NCI-H2107 (cell line): ENCODE results near the gene MIF4GD.
"Not testable (repeated sequence)": the region's sequence is repeated elsewhere in the genome, so short reads cannot be mapped to it uniquely, and the experiment has no call there.

Experiments used
- DNase-seq: peaks from one replicate; lab custom pipeline; 2025; lab: John Stamatoyannopoulos, UW

MIF4GD gene

DNA sequence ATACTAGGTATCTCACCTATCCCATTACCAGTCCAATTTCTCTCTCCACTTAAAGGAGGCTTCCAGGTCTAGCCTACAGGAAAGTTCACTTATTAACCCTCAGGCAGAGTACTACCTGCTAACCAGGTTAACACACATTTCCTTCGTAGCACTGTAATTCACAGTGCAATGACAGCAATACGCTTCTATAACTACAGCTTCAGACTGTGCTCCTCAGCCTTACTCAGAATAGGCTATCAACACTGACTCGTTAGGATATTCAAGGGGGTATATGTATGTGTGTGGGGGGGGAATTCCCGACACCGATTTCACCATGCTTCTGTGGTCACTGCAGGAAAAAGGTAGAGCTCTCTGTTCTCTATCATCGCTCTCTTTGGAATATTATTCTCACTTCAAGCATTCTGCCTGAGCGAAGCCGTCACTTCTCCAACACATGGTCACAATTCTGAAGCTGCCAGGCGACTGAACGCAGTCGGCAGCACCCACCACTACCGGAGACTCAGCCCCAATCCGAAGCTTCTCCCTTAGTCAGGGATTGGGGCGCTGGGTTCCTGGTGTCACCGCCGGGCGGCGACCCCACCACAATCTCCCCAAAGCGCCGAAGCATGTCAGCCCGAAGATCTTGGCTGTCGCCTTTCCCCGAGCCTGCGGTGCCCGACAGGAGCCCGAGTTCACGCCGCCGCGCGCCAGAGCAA, 10.2 kb downstream of the MIF4GD start:
- DNase-seq, result no peak

DNA sequence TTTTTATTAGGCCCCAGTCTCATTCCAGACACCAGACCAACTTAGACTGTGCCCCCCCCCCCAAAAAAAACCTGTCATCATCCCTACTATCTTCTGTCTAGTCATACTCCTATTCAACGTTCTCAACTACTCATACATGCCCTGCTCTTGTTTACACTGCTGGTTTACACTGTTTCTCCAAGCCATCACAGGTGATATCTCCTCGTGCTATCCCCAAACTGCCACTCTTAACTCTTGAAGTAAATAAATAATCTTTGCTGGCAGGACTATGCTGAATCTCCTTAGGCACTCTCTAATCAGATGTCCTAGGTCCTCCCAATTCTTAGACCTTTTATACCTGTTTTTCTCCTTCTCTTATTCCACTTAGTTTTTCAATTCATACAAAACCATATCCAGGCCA, 13.8 kb downstream of the MIF4GD start:
- not testable (repeated sequence) for DNase-seq

DNA sequence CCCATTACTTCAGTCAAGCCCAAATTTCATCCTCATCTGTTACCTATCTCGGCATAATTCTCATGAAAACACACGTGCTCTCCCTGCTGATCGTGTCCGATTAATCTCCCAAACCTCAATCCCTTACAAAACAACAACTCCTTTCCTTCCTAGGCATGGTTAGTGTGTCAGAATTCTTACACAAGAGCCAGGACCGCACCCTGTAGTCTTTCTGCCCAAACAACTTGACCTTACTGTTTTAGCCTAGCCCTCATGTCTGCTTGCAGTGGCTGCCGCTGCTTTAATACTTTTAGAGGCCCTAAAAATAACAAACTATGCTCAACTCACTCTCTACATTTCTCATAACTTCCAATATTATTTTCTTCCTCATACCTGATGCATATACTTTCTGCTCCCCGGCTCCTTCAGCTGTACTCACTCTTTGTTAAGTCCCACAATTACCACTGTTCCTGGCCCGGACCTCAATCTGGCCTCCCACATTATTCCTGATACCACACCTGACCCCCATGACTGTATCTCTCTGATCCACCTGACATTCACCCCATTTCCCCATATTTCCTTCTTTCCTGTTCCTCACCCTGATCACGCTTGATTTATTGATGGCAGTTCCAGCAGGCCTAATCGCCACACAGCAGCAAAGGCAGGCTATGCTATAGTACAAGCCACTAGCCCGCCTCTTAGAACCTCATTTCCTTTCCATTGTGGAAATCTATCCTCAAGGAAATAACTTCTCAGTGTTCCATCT, 14.9 kb downstream of the MIF4GD start:
- DNase-seq, result not testable (repeated sequence)

DNA sequence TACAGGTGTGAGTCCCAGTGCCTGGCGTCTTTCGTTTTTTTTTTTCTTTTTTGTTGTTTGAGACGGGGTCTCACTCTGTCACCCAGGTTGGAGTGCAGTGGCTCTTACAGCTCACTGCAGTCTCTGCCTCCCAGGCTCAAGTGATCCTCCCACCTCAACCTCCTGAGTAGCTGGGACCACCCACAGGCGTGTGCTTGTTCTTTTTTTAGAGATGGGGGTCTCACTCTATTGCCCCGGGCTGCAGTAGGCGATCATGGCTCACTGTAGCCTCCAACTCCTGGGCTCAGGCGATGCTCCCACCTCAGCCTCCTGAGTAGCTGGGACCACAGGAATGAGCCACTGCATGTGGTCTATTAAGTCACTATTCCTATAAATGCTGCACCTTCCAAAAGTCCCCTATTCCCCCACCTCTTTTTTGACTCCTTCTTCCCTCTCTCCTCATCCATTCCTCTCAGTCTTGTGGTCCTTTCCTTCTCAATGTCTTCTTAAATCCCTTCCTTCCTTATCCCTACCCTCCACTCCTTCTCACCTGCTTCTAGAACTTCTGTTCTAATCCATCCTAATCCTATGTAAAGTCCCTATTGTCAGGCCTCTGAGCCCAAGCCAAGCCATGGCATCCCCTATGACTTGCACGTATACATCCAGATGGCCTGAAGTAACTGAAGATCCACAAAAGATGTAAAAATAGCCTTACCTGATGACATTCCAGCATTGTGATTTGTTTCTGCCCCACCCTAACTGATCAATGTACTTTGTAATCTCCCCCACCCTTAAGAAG, 18.8 kb downstream of the MIF4GD start:
- DNase-seq, result no peak

DNA sequence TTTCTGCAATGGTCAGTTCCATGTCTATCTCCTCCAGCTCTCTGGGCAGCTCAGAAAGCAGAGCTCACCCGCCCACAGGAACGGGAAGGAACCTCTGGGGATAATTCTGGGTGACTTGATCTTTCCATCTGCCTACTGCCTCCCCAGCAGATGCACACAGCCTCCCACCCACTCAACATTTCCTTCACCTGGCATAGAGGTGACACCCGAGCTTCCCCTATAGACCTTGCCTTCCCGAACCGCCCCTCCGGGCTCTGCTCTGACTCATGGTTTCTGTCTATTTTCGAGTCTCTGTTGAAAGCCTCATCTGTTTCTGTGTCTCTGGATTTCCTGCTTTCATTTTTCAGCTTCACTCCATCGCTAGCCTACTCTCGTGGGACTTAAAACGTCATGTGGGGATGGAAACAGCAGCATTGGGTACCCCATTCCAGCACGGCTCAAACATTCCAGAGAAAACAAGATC, 21.0 kb downstream of the MIF4GD start:
- DNase-seq, result no peak

DNA sequence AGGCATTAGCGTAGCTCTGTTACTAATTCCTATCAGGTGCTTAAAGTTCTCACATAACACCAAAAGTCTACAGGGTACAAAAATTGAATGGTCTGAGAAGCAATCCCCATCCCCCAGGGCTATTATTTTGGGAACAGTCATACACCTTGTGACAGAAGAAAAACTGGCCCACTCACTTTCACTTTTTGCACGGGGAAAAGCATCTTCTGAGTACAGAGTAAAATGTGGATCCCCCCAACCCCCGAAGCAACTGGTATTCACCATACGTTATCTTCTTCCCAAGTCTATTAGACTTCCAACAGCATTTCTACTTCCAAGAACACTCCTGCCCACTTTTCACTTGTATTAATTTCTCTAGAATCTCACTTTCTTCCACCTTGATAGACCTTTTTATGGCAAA, 21.5 kb downstream of the MIF4GD start:
- DNase-seq, result no peak

DNA sequence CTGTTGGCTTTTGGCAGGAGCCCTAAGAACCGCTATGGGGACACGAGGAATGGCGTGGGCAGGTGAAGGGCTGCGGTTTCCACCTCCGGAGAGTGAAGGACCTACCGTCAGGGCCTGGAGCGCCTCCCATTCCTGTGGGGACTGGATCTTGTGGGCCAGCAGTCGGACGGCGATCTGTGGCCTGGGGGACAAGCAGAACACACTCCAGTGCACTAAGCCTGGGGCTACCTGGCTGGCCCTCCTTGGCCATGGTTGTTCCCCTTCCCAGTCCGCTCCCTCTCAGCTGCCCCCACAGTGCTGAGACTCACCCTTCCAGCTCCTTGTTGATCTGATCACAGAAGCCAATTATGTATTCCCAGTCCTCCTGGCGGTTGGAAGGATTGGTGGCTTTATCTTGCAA, 24.6 kb downstream of the MIF4GD start:
- no peak for DNase-seq

DNA sequence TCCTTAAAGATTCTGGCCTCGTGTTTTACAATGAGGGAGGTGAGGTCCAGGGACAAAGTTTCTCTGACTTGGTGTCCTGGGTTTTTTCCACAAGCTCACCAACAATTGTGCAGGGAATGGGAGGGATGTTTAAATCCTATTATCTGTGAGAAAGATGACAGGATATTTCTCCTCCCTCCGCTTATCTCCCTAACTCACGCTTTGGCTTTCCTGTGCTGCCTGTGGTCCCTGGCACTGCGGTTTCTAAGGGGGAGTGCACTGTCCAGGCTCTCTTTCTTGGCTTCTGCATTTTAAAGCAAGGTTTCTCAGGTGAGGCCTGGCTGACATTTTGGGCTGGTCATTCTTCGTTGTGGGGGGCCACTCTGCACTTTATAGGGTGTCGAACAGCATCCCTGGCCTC, 26.0 kb downstream of the MIF4GD start:
- no peak for DNase-seq

DNA sequence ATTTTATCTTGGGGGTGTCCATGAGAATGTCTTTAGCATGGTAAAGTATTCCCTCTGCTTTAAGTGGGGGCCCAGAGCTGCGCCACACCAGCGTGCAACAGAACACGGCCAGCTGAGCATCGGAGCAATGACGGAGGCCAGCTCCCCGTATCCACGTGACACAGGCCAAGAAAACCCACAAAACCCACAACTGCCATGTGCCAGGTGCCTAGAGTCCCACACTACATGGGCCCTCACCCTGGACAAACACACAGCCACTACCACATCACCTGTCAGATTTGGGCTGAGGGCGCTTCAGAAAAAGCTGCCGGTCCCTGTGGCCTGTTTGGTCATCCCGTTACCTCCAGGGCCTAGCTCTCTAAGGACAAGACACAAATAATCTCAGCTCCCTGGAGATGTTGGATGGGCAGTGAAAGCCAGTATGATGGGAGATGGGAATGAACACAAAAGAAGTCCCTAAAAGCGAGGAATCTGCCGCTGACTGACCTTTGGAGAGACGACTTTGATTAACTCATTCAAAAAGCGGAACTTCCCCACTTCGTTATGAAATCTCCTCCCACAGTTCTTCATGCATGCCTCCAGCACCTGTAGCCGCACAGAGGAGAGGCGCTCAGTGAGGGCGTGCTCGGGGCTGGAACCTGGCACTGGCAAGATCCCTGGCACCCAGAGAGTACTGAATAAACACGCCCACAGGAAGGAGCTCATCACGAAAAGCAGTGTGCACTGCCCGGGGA, 26.7 kb downstream of the MIF4GD start:
- DNase-seq, result no peak

DNA sequence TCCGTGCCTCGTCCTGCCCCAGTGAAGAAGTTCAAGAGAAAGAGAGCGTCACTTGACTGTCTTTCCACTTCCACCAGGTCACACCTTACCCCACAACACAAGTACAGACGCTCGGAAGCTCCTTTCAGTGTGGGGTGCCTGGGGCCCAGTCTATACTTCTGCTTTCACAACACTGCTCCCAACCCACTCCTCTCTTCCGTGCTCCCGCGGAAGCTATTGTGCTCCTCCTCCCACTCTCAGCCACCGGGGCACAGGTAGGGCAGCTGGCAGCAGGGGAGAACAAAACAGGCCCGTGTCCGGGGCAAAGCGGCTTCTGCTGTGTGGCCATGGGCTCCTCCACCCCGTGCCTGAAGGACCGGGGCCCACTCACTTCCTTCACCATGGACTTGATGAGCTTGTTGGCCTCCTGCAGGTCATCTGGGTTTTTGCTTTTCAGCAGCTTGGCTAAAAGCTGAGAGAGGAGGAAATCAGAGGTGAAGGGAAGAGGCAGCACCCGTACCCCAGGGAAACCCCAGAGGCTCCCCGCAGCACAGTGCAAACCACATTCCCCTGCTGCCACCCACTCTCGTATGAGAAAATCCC, 28.5 kb downstream of the MIF4GD start:
- DNase-seq, result no peak

DNA sequence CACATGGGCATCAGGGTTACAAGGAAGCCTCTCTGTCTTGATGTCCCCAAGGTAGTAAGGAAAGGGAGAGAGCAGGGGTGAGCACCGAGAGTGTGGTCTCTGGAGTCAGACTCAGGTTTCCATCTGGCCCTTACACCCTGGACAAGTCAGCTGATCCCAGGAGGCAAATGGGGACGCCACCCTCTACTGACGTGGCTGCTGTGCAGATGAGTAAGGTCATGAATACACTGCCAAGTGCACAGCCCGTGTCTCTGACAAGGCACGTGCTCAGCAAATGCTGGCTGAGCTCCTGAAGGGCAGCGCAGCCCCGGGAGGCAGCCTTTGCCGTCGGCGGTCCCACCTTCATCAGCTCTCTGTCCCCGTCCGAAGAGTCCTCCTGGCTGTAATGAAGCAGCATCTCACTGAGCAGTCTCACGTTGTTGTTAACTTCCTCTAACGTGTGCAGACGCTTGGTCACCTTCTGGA, 29.0 kb downstream of the MIF4GD start:
- DNase-seq, result no peak

DNA sequence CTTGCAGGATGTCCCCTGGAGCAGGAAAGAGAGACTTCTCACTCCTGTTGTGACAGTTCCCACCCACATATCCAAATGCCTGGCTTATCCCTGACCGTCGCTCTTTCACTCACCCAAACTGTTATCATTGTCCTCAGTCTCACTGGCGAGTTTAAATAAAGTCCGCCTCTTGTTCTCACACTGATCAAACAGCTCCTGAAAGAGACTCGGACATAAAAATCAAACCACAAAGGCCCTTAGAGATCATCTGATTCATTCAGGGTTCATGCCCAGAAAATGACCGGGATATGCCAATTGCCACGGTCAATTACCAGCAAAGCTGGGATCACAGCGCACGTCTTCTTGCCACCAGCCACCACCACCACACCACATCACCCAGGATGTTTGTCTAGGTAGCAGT, 29.5 kb downstream of the MIF4GD start:
- no peak for DNase-seq

DNA sequence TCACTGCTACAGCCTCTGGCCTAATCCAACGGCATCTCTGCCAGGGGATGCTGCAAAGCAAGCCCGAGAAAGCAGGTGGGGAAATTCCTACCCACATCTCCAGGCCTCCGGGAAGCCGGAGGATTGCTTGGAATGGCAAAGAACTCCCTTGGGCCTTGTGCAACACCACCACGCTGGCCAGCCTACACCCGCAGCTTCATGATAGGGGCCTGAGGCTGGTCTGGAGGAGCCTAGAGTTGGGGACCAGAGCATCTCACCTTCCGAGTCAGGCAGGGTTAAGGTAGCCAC, 29.9 kb downstream of the MIF4GD start:
- DNase-seq, result no peak

DNA sequence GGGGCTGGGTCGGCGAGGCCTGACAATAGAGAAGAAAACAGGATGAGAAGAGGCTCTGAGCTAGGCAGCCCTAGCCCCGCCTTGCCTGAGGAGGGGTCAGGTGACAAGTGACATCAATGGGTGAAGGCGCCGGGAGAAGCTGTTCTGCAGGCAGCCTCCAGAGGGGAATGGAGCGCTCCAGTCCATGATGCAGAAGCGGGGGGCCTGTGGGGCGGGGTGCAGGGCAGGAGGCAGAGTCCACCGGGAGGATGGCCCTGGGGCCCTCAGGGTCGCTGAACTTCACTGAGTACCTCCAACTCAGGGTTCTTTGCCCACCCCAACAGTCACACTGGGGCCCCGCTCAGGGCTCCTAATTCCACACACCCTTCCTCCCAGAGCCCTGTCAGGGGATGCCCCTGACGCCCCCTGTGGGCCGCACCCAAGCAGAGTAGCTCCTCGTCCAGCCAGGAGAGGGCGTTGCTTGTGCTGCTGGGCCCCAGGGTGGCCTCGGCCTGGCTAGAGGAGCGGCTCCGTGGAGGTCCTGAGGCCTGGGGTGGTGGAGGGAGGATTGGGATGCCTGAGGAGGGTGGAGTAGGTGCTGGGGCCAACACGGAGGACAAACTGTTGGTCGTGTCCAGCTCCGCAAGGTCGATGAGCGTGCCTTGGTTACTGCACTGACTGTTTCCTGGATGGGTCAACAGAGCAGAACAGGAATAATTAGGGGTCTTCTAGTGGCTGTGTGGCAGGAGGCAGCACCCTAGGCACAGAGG, 30.5 kb downstream of the MIF4GD start:
- DNase-seq, result peak; percentile 70

DNA sequence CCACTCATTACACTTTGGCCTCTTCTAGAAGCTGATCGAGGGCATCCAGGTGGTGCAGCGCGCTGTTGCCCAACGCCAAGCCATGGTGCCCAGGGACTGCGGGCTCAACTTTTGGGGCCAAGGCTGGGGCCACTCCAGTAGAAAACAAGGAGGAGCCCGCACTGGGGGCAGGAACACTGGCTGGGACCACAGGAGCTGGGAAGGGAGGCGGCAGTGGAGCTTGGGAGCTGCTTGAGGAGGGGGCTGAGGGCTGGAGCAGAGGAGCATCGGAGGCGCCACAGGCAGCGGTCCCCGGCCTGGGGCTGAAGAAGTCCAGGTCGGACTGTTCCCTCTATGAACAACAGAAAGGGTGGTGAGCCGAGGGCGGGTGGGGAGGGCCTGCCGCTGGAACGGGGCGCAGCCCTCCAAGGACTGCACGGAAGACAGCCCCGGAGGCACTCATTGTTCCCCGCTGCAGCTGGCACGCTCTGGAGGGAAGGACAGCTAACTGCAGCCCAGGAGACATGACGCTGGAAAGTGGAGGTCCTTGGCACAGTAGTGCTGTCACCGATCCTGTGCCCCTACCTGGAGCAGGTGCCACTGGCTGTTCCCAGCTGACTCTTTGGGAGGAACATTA, 31.1 kb downstream of the MIF4GD start:
- no peak for DNase-seq

DNA sequence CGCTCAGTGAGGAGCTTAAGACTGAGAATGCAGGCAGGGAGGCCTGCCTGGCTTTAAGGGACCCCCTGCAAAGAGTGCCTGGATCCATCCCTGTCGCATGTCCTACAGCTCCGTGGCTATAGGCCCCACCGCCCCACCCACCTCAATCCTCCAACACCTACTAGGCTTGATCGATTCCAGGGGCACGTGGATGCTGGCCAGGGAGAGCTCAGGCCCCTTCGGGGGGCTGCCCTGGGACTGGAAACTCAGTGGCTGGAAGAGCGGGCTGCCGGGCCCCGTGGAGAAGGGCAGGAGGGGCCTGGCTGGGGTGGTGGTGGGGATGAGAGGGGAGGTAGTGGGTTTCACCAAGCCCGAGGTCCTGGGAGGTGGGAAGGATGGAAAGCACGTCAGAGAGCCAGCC, 31.8 kb downstream of the MIF4GD start:
- DNase-seq, result no peak

DNA sequence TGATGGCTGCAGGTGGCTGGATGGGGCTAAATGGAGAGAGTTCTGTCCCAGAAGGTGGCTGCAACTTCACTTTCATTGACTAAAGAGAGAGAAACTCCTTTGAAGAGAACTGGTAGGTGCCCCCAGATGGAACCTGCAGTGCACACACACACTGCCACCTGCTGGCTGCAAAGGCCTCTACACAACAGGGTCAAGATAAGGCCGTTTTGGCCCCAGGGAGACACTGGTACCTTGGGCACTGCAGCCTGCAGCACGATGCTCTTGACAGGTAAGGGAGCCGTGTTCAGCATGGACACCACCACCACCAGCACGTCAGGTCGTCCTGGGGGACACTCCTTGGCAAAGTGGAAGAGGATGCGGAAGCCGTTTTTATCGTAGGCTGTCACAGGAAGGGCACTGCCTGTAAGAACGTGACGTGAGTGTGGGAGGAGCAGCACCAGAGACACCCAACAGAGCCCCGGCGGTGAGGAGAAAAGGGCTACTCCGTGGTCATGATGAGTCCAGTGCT, 32.3 kb downstream of the MIF4GD start:
- peak; percentile 10 for DNase-seq

DNA sequence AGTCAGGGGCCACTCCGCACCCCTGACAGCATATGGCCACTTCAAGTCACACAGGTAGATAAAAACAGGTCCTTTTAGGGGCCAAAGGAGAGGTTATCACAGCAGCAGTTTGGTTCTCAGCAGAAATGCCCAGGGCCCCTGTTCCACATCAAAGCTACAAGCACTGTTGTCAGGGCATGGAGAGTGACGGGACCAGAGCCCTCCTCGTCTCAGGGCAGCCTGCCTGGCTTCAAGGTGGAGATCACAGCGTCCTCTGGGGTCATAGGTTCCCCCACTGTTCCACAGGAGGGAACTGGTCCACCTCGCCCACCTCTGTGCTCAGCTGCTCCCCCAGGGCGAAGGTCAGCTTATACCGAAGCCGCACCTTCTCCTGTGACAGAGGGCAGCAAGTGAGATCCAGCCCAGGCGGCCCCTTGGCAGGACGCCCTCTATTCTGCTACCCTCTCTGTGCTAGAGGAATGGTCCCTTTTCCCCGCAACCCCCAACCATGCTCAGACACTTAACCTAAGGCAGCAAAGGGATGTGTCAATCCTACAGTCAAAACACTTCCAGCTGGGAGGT, 32.9 kb downstream of the MIF4GD start:
- no peak for DNase-seq

DNA sequence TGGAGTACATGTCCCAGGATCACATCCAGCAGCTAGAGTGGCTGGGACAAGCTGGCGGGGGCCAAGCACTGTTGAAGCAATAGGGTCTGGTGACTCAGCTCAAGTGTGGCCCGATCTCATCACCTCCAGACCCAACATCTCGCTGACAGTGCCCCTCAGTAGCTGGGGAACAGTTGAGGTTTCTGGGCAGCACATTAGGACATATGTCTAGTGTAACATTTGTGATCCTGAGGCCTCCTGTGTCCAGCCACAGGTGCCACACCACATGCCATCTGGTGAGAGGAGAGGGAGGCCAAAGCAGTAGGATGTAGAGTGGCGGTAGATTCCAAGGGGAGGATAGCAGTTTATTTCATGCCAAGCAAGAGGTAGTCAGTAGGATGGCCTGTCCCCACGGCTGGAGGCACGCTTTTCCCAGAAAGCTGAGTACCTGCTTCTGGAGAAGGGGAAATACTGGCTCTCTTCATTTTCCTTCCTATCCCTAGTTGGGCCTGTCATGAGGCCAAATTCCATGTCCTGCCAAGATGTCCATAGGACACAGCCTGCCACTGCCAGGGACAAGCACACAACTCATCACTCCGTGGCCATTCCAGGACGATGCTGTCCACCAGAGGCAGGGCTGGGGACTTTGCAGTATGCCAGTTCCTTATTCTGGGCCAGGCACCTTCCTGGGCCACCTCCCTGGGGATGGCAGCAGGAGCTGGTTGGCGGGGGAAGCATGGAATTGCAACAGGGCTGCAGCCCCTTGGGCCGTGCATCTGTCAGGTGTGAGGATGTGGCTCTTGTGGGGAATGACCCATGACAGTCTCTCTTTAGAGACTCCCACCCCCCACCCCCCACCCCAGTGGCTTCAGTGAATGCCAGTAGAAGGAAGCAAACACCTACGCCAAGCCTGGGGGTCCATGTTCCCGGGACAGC, 33.7 kb downstream of the MIF4GD start:
- no peak for DNase-seq
